HEK293T (cell line): Measurements from ENCODE around the gene SEL1L3.

Experiments
- CTBP1 ChIP-seq: fragments of 450-650 bp; IDR thresholded peaks from 2 replicates; pipeline ENCODE4 v1.6.1; 2016; ENCODE audit warnings: borderline replicate concordance
- FOXK2 ChIP-seq: fragments of 450-650 bp; IDR thresholded peaks from 2 replicates; pipeline ENCODE4 v1.6.1; 2016; ENCODE audit warnings: mild to moderate bottlenecking
- ZNF384 ChIP-seq: fragments of 450-650 bp; IDR thresholded peaks from 2 replicates; pipeline ENCODE4 v1.6.1; 2016

- TF ChIP-seq ZNF384 (no peak), CTBP1 (no peak), FOXK2 (no peak)
These were observed 59.0 kb downstream of the SEL1L3 start for GRCh38 chr4:25803720-25804225.
